A549 (cell line): ENCODE results near the gene AMIGO2. TPM values are rescaled to one million over a fixed set of nuclear protein-coding genes. Genes with fewer than 3 reads are reported as not detected.

Experiments
- ATAC-seq, 2 experiments: fragments of 200-7000 bp in 1 of 2; fragments of >200 bp in 1 of 2; cut with Nextera tagmentation in 1 of 2; cut with Tn5 transposase in 1 of 2; 3 replicates each; pipeline versions ENCODE4 v1.8.0 to v1.9.1; 2018 to 2020; ENCODE audit warnings: mild to moderate bottlenecking in 1 of 2, moderate library complexity in 1 of 2
- CTCF ChIA-PET: fragments of 300-600 bp; sonication (Branson Sonifier 250); formaldehyde crosslinking; extraction: SDS; loops from one replicate; lab custom pipeline; 2021; ENCODE audit warnings: antibody characterized with exemption, inconsistent platforms; lab: Yijun Ruan, JAX
- POLR2A ChIA-PET: fragments of 350-600 bp; formaldehyde crosslinking; extraction: SDS; loops from one replicate; lab custom pipeline; 2021; ENCODE audit warnings: antibody characterized with exemption, inconsistent platforms; lab: Yijun Ruan, JAX
- DNase-seq, 2 experiments: peaks; one replicate each; pipeline versions ENCODE4 v3.0.0 to v3.0.0-alpha.2; 2011 to 2016; ENCODE audit warnings: low read depth in 1 of 2, low spot score in 1 of 2
- FAIRE-seq: peaks from 2 replicates; lab custom pipeline; 2011; peaks lifted over from hg19 to GRCh38; lab: Jason Lieb, UNC
- H3K27ac ChIP-seq, 2 experiments: fragments of >200 bp; sonication (Bioruptor Twin); formaldehyde crosslinking; 3 replicates each; pipeline ENCODE4 v1.5.1; 2016 to 2017
- H3K4me1 ChIP-seq: fragments of >200 bp; sonication (Bioruptor Twin); formaldehyde crosslinking; 3 replicates; pipeline ENCODE4 v1.6.1; 2016
- H3K4me2 ChIP-seq: fragments of >200 bp; sonication (Bioruptor Twin); formaldehyde crosslinking; 3 replicates; pipeline ENCODE4 v1.6.1; 2016
- H3K4me3 ChIP-seq: fragments of >200 bp; sonication (Bioruptor Twin); formaldehyde crosslinking; 3 replicates; pipeline ENCODE4 v1.5.1; 2016
- H3K9me3 ChIP-seq: fragments of >200 bp; sonication (Bioruptor Twin); formaldehyde crosslinking; 3 replicates; pipeline ENCODE4 v1.6.1; 2016
- BHLHE40 ChIP-seq: IDR thresholded peaks from 2 replicates; pipeline ENCODE4 v1.6.1; 2012; ENCODE audit warnings: low read depth, low read length, inconsistent platforms
- CEBPB ChIP-seq, 2 experiments: fragments of >200 bp in 1 of 2; sonication (Bioruptor Twin) in 1 of 2; formaldehyde crosslinking in 1 of 2; IDR thresholded peaks; 2 replicates each; pipeline ENCODE4 v1.6.1; 2012 to 2016
- EP300 ChIP-seq, 2 experiments: fragments of >200 bp; sonication (Bioruptor Twin); formaldehyde crosslinking; IDR thresholded peaks; 2 replicates in 1 of 2; 3 replicates in 1 of 2; pipeline ENCODE4 v1.6.1; 2016 to 2017
- FOSB ChIP-seq: fragments of 250-450 bp; sonication (Bioruptor Pico); IDR thresholded peaks from 2 replicates; pipeline ENCODE4 v1.5.0; 2020; ENCODE audit warnings: mild to moderate bottlenecking, moderate library complexity
- FOSL2 ChIP-seq, 2 experiments: fragments of 450-650 bp in 1 of 2; fragments of >200 bp in 1 of 2; sonication (Bioruptor Twin) in 1 of 2; formaldehyde crosslinking; IDR thresholded peaks; 2 replicates each; pipeline versions ENCODE4 v1.5.0 to v1.6.1; 2016 to 2020; ENCODE audit warnings: mild to moderate bottlenecking in 1 of 2, moderate library complexity in 1 of 2
- GATA3 ChIP-seq: IDR thresholded peaks from 2 replicates; pipeline ENCODE4 v1.6.1; 2012; ENCODE audit warnings: borderline replicate concordance
- HEYL ChIP-seq: fragments of 250-450 bp; sonication (Bioruptor Pico); IDR thresholded peaks from 2 replicates; pipeline ENCODE4 v1.8.0; 2021; ENCODE audit warnings: mild to moderate bottlenecking, moderate library complexity
- HOXA7 ChIP-seq: fragments of 250-450 bp; sonication (Bioruptor Pico); IDR thresholded peaks from 2 replicates; pipeline ENCODE4 v1.5.0; 2020; ENCODE audit warnings: mild to moderate bottlenecking, moderate library complexity
- HOXB13 ChIP-seq: fragments of 250-450 bp; sonication (Bioruptor Pico); IDR thresholded peaks from 2 replicates; pipeline ENCODE4 v1.5.0; 2020; ENCODE audit warnings: low read depth, mild to moderate bottlenecking, moderate library complexity
- JUN ChIP-seq, 2 experiments: fragments of >200 bp; sonication (Bioruptor Twin); formaldehyde crosslinking; IDR thresholded peaks; 2 replicates in 1 of 2; 3 replicates in 1 of 2; pipeline ENCODE4 v1.6.1; 2016 to 2017
- JUNB ChIP-seq: fragments of >200 bp; sonication (Bioruptor Twin); formaldehyde crosslinking; IDR thresholded peaks from 2 replicates; pipeline ENCODE4 v1.6.1; 2016
- KDM1A ChIP-seq: fragments of 200-600 bp; sonication (generic); IDR thresholded peaks from 2 replicates; pipeline ENCODE4 v1.6.1; 2016; ENCODE audit warnings: low read depth, mild to moderate bottlenecking
- MAZ ChIP-seq: fragments of 150-350 bp; IDR thresholded peaks from 2 replicates; pipeline ENCODE4 v1.6.1; 2014; ENCODE audit warnings: antibody characterized with exemption, low read depth, low read length, borderline replicate concordance
- MYC ChIP-seq: IDR thresholded peaks from 2 replicates; pipeline ENCODE4 v1.6.1; 2012; ENCODE audit warnings: mild to moderate bottlenecking, inconsistent platforms, low read length, improper control_type of control experiment, borderline replicate concordance
- POLR2A ChIP-seq: IDR thresholded peaks from 2 replicates; pipeline ENCODE4 v1.6.1; 2012; ENCODE audit warnings: mild to moderate bottlenecking, low read length
- POLR2AphosphoS2 ChIP-seq: conservative IDR thresholded peaks from 2 replicates; pipeline ENCODE4 v1.6.1; 2012; ENCODE audit warnings: low read length, improper control_type of control experiment, inconsistent platforms
- RAD21 ChIP-seq, 2 experiments: fragments of >200 bp in 1 of 2; sonication (Bioruptor Twin) in 1 of 2; formaldehyde crosslinking in 1 of 2; IDR thresholded peaks in 1 of 2; conservative IDR thresholded peaks in 1 of 2; 2 replicates in 1 of 2; 3 replicates in 1 of 2; pipeline ENCODE4 v1.6.1; 2012 to 2018; ENCODE audit warnings: inconsistent platforms in 1 of 2
- RARB ChIP-seq: fragments of 250-450 bp; sonication (Bioruptor Pico); IDR thresholded peaks from 2 replicates; pipeline ENCODE4 v1.8.0; 2021; ENCODE audit warnings: mild to moderate bottlenecking, moderate library complexity
- RCOR1 ChIP-seq: fragments of 150-350 bp; IDR thresholded peaks from 2 replicates; pipeline ENCODE4 v1.6.1; 2014; ENCODE audit warnings: antibody characterized with exemption, low read length, low read depth
- TFCP2L1 ChIP-seq: fragments of 250-450 bp; sonication (Bioruptor Pico); IDR thresholded peaks from 2 replicates; pipeline ENCODE4 v1.5.0; 2021; ENCODE audit warnings: mild to moderate bottlenecking
- TP53 ChIP-seq: fragments of 250-450 bp; sonication (Bioruptor Pico); IDR thresholded peaks from 2 replicates; pipeline ENCODE4 v1.5.0; 2021; ENCODE audit warnings: mild to moderate bottlenecking, moderate library complexity
- ZSCAN20 ChIP-seq: fragments of 250-450 bp; sonication (Bioruptor Pico); IDR thresholded peaks from 2 replicates; pipeline ENCODE4 v1.8.0; 2022; ENCODE audit warnings: mild to moderate bottlenecking, moderate library complexity
- WGBS: methylation state at CpG from one replicate; pipeline ENCODE4 v1.1.6; 2017; ENCODE audit errors: missing lambda C conversion rate; 5-methylcytosine and 5-hydroxymethylcytosine counted together
- polyA plus RNA-seq, 4 experiments: library from polyadenylated mRNA; depleted of rRNA in 3 of 4; stranded (reverse); fragments of >200 nt; fragmentation: RNase III in 1 of 4; extraction: RNeasy Plus Mini Kit Qiagen cat#74134 plus additional on column Dnase treatment in 1 of 4; gene quantifications; 2 replicates in 3 of 4; 3 replicates in 1 of 4; pipeline ENCODE4 v1.2.3, GENCODE V29; 2011 to 2017
- TF ChIP-seq, protein P1 (sequence below): IDR thresholded peaks from 2 replicates; pipeline ENCODE4 v1.6.1; 2012; ENCODE audit warnings: low read depth, borderline replicate concordance
- TF ChIP-seq, protein P2 (sequence below): fragments of 450-650 bp; IDR thresholded peaks from 2 replicates; pipeline ENCODE4 v1.6.1; 2014; ENCODE audit warnings: antibody characterized with exemption
- TF ChIP-seq, protein P3 (sequence below): fragments of >200 bp; sonication (Bioruptor Twin); formaldehyde crosslinking; IDR thresholded peaks from 3 replicates; pipeline ENCODE4 v1.6.1; 2016
- TF ChIP-seq, protein P4 (sequence below): IDR thresholded peaks from 2 replicates; pipeline ENCODE4 v1.6.1; 2012
- TF ChIP-seq, protein P5 (sequence below): IDR thresholded peaks from 2 replicates; pipeline ENCODE4 v1.6.1; 2012
- TF ChIP-seq, protein P6 (sequence below): fragments of 150-350 bp; IDR thresholded peaks from 2 replicates; pipeline ENCODE4 v1.6.1; 2014; ENCODE audit warnings: low read depth, mild to moderate bottlenecking, low read length

The AMIGO2 gene
- polyA plus RNA-seq, 2 of the 4 experiments (the other 2 are of a cell fraction), result 288 to 636 TPM

DNA sequence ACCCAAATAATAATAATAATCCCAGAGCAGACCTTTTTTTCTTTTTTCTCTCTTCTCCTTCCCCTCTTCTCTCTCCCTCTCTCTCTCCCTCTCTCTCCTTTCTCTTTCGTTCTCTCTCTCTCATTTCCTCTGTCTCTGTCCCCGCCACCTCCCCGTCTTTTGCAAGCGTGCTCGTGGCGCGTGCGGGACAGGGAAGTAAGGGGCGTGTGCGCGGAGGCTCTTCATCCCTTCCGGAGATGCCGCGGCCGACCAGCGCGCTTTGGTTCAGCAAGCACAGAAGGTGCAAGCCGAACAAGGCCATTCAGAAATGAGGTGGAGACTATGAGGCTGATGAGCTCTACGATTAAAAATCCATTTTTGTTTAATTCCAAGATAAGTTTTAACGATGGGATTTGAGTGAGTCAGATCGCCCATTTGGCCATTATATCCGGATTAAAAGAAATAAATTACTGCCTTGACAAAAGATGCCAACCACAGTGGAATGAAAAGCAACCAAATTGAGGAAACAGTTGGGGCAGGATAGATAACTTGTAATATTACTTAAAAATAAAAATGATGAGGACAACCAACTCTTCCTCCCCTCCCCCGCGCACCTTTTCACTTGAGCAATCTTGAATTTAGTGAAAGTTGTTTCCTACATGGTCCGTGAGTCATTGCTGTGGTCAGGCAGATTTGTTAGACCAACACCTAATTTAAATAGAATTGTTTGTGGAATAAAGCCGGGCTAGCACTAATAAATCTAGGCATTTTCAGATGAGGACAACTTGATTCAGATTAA lies 1.2 kb upstream of the AMIGO2 start (continued):
- TF ChIP-seq, protein P1, sequence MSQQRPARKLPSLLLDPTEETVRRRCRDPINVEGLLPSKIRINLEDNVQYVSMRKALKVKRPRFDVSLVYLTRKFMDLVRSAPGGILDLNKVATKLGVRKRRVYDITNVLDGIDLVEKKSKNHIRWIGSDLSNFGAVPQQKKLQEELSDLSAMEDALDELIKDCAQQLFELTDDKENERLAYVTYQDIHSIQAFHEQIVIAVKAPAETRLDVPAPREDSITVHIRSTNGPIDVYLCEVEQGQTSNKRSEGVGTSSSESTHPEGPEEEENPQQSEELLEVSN, result peak; percentile 10; the same call in 1 of the 2 replicates
- TF ChIP-seq MYC (peak; percentile 68; the same call in 1 of the 2 replicates), HEYL (CRISPR knock-in tag) (peak; percentile 69), FOSL2 (IDR thresholded peaks at IDR 0.05) (peak; percentile 73), FOSL2 (CRISPR knock-in tag; IDR thresholded peaks at IDR 0.05) (peak; percentile 93), FOSB (peak; percentile 86; the same call in 1 of the 2 replicates), BHLHE40 (peak; percentile 86), KDM1A (no peak), CEBPB (IDR thresholded peaks at IDR 0.05) (peak; percentile 79 to 96; a peak in 3 of 4 replicates), JUNB (peak; percentile 73), HOXB13 (CRISPR knock-in tag) (peak; percentile 54), MAZ (no peak)
- TF ChIP-seq, protein P2, sequence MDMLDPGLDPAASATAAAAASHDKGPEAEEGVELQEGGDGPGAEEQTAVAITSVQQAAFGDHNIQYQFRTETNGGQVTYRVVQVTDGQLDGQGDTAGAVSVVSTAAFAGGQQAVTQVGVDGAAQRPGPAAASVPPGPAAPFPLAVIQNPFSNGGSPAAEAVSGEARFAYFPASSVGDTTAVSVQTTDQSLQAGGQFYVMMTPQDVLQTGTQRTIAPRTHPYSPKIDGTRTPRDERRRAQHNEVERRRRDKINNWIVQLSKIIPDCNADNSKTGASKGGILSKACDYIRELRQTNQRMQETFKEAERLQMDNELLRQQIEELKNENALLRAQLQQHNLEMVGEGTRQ, result no peak

DNA sequence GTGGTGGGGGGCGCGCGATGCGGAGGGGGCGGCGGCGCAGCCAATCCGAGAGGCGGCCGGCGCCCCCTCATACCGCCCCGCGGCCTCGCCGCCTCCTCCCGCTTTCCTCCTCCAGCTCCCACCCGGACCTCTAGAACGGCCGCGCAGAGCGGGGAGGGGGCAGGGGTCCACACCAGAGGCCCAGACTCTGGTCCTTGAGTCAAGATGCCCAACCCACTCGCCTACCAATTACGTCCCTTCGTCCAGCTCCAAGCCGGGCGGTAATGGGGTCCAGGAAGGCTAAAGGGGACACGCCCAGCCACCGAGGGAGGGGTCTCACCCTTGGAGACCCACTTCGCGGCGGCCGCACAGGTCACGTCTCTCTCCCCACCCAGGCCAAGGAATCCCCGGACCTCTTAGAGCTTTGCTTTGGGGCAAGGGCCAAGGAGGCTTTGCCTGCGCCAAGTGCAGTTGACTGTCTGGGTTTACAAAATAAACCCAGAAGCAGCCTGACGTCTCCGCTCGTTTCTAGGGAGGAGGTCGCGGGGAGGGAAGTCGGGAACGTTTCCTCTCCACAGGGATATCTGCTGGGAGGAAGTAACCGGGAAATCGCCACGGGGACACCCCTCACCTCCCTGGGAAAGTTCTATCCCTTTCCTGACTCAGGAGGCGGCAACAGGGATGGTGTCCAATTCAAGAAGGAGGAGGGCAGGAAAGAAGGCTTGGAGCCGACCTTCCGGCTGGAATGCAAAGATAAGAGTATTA lies 394 bp upstream of the AMIGO2 start:
- H3K27ac ChIP-seq, result peak overlapping the region; percentile 97 to 100
- peaks cover 42% of the 10 kb centered on the region for H3K4me1 ChIP-seq
- H3K4me2 ChIP-seq, result peak overlapping the region; percentile 89
- no peaks in the 10 kb centered on the region for H3K9me3 ChIP-seq
- ChIA-PET CTCF (interaction anchor here (0.8 to 3.9 kb wide), 19 partner anchors 8 to 606 kb away, joined by 3 to 25 read pairs (median 4); no protein-coding TSS in a partner anchor), POLR2A (interaction anchor here (0.6 to 11.0 kb wide), 21 partner anchors 8 to 811 kb away, joined by 3 to 156 read pairs (median 5); partner anchors contain the start of genes RPAP3 and SLC38A1)
- H3K4me3 ChIP-seq, result peak overlapping the region; percentile 74
- peak; percentile 68 to 76 for ATAC-seq
- DNase-seq, result peak; percentile 78 to 95
- TF ChIP-seq MAZ (0 out of 2 replicates have a peak, but pooled peaks have one; percentile 50), EP300 (IDR thresholded peaks at IDR 0.05) (0 out of 5 replicates have a peak, but pooled peaks have one; percentile 4 to 5), POLR2A (peak; percentile 57), JUN (IDR thresholded peaks at IDR 0.05) (peak; percentile 5 to 64; a peak in 4 of 5 replicates), RCOR1 (no peak), POLR2AphosphoS2 (no peak), FOSB (peak; percentile 77), ZSCAN20 (CRISPR knock-in tag) (no peak), GATA3 (peak; percentile 48), RAD21 (conservative IDR thresholded peaks at IDR 0.05 in 1 of 2, IDR thresholded peaks at IDR 0.05 in 1 of 2) (0 out of 5 replicates have a peak, but pooled peaks of 1 of the 2 experiments have one; percentile 4), HOXB13 (CRISPR knock-in tag) (peak; percentile 53; the same call in 1 of the 2 replicates), TP53 (CRISPR knock-in tag) (peak; percentile 55; the same call in 1 of the 2 replicates), HOXA7 (CRISPR knock-in tag) (peak; percentile 25), RARB (0 out of 2 replicates have a peak, but pooled peaks have one; percentile 43), TFCP2L1 (CRISPR knock-in tag) (peak; percentile 59)
- TF ChIP-seq, protein P3, sequence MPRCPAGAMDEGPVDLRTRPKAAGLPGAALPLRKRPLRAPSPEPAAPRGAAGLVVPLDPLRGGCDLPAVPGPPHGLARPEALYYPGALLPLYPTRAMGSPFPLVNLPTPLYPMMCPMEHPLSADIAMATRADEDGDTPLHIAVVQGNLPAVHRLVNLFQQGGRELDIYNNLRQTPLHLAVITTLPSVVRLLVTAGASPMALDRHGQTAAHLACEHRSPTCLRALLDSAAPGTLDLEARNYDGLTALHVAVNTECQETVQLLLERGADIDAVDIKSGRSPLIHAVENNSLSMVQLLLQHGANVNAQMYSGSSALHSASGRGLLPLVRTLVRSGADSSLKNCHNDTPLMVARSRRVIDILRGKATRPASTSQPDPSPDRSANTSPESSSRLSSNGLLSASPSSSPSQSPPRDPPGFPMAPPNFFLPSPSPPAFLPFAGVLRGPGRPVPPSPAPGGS, result peak; percentile 9; the same call in 1 of the 3 replicates
- TF ChIP-seq, protein P4, sequence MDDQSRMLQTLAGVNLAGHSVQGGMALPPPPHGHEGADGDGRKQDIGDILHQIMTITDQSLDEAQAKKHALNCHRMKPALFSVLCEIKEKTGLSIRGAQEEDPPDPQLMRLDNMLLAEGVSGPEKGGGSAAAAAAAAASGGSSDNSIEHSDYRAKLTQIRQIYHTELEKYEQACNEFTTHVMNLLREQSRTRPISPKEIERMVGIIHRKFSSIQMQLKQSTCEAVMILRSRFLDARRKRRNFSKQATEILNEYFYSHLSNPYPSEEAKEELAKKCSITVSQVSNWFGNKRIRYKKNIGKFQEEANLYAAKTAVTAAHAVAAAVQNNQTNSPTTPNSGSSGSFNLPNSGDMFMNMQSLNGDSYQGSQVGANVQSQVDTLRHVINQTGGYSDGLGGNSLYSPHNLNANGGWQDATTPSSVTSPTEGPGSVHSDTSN, result peak; percentile 33; the same call in 1 of the 2 replicates
- TF ChIP-seq, protein P5, sequence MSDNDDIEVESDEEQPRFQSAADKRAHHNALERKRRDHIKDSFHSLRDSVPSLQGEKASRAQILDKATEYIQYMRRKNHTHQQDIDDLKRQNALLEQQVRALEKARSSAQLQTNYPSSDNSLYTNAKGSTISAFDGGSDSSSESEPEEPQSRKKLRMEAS, result peak; percentile 62
- TF ChIP-seq, protein P6, sequence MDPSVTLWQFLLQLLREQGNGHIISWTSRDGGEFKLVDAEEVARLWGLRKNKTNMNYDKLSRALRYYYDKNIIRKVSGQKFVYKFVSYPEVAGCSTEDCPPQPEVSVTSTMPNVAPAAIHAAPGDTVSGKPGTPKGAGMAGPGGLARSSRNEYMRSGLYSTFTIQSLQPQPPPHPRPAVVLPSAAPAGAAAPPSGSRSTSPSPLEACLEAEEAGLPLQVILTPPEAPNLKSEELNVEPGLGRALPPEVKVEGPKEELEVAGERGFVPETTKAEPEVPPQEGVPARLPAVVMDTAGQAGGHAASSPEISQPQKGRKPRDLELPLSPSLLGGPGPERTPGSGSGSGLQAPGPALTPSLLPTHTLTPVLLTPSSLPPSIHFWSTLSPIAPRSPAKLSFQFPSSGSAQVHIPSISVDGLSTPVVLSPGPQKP, result no peak
- TF ChIP-seq, protein P1, result peak; percentile 20
- WGBS, result under 1% methylated on average over 38 of the region's 49 CpGs
- no peak for FAIRE-seq
